HG03103 (cell line): ENCODE measurements around the gene SPATA31C2.
"Not testable (repeated sequence)": the region's sequence is repeated elsewhere in the genome, so short reads cannot be mapped to it uniquely, and the experiment has no call there.

Experiments used
- ATAC-seq: cut with Tn5 transposase; IDR thresholded peaks from one replicate; pipeline ENCODE4 v1.9.1; 2021; ENCODE audit warnings: low read depth; ENCODE audit not compliant: unreplicated experiment

The SPATA31C2 gene

DNA sequence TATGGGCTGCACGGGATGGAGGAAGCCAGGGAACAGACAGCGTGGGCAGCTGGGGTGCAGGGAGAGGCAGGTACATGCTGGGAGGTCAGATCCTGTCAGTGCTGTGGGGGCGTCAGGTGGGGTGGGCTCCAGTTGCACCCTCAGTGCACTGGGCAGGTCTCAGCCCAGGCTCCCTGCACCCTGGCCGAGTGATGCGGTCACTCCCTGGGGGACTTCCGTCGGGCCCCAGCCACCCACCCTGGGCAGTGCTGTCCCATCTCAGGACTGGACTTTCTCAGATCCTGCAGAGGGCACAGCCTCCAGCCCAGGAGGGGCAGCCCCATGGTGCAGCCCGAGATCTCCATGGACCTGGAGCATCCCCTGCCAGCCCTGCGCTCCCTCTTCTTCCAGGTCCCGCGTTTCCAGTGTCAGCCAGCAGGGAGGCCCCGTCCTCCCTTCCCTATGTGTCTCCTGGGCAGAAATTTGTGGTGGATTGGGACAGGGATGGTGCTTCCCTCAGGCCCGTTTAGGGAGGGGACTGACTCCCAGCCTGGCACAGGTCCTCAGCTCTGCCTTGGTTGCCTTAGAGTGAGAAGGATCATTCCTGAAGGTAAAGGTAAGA, 10.5 kb downstream of the SPATA31C2 start:
- ATAC-seq = not testable (repeated sequence)

DNA sequence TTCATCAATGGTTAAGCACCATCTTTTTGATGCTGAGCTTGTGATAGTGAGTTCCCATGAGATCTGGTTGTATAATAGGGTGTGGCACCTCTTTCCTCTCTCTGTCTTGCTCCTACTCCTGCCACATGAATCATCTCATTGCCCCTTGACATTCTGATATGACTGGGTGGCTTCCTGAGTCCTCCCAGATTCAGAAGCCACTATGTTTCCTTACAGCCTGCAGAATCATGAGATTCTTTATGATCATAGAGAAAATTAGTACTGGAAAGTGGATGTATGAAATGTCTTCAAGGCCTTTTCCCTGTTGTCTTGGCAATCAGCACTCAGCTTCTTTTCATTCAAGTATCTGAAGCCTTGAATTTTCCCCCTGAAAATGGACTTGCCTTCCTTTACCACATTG, 14.9 kb downstream of the SPATA31C2 start:
- not testable (repeated sequence) for ATAC-seq

- not testable (repeated sequence) for ATAC-seq
Measured at GRCh38 chr9:88118121-88118520, 20.2 kb downstream of the SPATA31C2 start.

DNA sequence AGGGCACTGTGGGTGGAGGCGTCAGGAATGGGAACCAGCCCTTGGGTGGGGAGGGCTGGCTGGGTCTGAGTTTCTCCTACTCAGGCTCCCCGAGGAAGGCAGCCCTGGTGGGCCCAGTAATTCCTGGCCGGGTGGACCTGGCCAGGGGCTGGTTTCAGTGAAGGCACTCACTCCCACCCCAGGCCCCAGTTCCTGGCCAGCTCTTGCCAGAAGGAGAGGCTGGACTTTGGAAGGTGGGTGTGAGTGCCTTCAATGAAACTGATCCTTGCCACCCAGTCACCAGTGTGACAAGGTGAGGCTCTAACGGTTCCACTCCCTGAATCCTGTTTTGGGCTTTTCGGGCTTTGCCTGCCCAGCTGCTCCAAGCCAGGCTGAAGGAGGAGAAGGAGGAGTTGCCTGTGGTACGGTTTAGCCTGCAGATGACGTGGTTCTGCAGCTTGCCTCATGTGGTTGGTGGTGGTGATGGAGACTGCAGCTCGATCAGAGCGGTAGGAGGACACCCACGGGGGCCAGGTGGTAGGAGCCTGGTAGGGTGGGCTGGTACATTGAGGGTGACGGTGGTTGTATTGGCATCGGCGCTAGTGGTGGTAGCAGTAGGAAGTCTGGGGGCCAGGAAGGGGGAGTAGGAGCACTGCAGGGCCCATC, 23.2 kb downstream of the SPATA31C2 start:
- not testable (repeated sequence) for ATAC-seq

DNA sequence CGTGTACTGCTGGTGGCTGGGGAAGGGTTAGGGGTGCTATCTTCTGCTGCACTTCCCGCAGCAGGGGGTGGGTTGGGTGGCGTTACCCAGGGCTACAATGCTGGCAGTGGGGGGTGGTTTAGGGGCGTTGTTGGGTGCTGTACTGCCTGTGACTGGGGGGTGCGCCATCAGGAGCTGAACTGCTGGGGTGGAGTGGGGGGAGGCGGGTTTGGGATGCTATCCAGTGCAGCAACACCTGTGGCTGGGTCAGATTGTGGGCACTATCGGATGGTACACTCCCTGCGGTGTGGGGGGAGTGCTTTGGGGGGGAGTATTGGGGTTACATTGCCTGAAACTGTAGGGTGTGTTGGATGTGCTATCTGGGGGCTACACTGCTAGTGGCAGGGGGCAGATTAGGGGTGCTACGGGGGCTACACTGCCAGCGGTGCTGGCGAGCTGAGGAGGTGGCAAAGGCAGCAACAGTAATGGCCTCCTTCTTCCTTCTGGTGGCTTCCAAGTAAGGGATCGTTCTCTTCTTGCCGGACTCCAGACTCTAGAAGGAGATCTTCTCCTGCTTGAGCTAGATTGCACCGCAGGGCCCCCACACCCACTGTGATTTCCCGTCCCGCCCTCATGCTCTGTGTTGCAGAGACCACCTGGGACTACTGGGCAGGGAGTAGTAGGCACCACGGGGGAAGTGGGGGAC, 23.9 kb downstream of the SPATA31C2 start:
- not testable (repeated sequence) for ATAC-seq

- ATAC-seq = not testable (repeated sequence)
Measured at GRCh38 chr9:88113156-88114130, 24.8 kb downstream of the SPATA31C2 start.

GRCh38 chr9:88110026-88110425, 28.2 kb downstream of the SPATA31C2 start:
- ATAC-seq = no peak

DNA sequence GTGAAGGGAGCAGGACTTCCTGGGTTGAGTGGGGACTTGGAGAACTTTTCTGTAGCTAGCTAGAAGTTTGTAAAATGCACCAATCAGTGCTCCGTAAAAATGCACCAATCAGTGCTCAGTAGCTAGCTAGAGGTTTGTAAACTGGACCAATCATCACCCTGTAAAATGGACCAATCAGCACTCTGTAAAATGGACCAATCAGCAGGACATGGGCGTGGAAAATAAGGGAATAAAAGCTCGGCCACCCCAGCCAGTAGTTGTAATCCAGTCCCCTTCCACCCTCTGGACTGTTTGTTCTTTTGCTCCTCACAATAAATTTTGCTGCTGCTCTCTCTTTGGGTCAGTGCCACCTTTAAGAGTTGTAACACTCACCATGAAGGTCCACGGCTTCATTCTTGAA, 29.5 kb downstream of the SPATA31C2 start:
- ATAC-seq = no peak

DNA sequence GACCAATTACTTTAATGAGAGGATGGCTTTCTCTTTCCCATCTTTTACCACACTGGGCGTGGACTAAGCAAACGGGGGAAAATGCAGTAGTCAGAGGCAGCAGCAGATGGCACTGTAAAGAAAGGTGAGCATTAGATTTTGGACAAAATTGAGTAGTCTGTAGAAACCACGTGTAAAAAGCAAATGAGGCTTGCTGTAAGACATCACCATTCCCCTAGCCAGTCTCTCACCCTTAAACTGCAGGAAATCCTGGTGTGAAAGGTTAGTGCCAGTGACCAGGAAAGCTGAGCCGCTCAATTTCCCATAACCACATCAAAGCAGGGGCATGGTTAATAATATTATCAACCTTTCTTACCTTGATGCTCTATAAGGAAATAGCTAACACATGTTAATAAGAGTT, 31.8 kb downstream of the SPATA31C2 start:
- no peak for ATAC-seq

DNA sequence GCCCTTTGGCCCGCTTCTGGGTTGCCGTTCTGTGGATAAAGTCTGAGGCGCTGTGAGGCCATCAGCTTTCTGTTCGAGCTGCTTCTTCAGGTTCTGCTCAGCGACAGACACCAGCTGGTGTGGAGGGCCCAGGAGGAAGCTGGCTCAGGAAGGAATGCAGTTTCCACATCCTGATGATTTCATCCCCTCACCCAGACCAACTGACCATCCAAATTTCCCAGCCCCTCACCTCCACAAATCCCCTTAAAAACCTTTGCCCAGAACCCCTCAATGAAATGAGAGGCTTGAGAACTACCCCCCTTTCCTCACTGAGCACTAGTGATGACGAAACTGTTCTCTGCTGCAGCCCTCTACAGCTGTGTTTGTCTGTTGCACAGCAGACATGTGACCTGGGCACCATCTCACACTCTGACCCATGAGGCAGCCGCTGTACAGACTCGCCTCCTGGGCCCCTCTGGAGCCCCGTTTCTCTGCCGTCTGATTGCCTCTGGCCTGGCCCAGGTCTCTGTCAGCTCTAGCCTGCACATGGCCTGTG, 45.4 kb downstream of the SPATA31C2 start:
- no peak for ATAC-seq

DNA sequence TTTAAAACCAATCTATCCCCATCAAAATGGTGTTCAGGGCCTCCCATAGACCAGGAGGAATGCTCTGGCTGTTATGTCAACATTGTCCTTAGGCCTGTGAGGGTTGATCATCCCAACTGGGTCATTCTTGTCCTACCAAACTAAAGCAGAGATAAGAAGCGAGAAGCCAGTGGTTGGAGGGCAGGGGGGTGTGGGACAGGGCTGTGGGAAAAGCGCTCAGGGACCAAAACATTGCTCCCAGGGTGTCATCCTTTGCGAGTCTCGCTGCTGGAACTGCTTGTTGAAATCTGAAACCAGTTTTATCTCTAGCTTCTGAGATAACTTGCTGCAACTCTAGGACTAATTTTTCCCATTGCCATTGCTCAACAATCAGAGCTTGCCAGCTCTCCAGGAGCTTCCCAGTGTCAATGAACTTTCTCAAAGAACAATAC, 48.1 kb downstream of the SPATA31C2 start:
- no peak for ATAC-seq

GRCh38 chr9:88087906-88088305, 50.4 kb downstream of the SPATA31C2 start:
- no peak for ATAC-seq

GRCh38 chr9:88085476-88085875, 52.8 kb downstream of the SPATA31C2 start:
- no peak for ATAC-seq

DNA sequence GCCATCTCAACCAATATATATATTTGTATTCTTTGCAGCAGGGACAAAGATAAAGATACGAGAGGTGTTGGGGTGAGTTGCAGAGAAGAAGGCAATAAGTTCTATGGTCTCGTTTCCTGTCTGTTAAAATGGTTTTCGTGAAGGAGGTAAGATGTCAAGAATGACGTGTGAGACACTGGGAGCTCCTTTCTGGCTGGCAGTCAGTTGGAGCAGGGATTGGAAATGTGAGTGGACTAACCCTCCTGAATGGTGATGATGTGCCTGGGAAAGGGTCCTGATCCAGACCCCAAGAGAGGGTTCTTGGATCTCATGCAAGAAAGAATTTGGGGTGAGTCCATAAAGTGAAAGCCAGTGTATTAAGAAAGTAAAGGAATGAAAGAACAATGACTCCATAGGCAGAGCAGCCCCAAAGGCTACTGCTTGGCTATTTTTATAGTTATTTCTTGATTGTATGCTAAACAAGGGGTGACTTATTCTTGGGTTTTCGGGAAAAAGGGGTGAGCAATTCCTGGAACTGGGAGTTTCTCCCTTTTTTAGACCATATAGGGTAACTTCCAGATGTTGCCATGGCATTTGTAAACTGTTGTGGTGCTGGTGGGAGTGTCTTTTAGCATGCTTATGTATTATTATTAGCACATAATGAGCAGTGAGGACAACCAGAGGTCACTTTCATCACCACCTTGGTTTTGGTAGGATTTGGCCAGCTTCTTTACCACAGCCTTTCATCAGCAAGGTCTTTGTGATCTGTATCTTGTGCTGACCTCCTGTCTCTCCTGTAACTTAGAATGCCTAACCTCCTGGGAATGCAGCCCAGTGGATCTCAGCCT, 53.7 kb downstream of the SPATA31C2 start:
- ATAC-seq = no peak
